H1 (cell line): Measurements from ENCODE around the gene FCRLA. TPM values are rescaled to one million over a fixed set of nuclear protein-coding genes. Genes with fewer than 3 reads are reported as not detected.

ENCODE experiments used
- CHD2 ChIP-seq: IDR thresholded peaks from 2 replicates; pipeline ENCODE4 v1.6.1; 2012; ENCODE audit warnings: low read length, improper control_type of control experiment
- GABPA ChIP-seq: IDR thresholded peaks from 2 replicates; pipeline ENCODE4 v1.6.1; 2011; ENCODE audit warnings: mild to moderate bottlenecking, low read length, moderate library complexity, borderline replicate concordance; ENCODE audit not compliant: insufficient read depth
- JUND ChIP-seq: IDR thresholded peaks from 2 replicates; pipeline ENCODE4 v1.6.1; 2011; ENCODE audit warnings: mild to moderate bottlenecking, improper control_type of control experiment, low read length
- SAP30 ChIP-seq: fragments of 300-600 bp; sonication (generic); IDR thresholded peaks from 2 replicates; pipeline ENCODE4 v1.7.1; 2012; ENCODE audit warnings: low read length, moderate library complexity, mild to moderate bottlenecking, inconsistent platforms; ENCODE audit not compliant: insufficient read depth, insufficient replicate concordance
- SUZ12 ChIP-seq: fragments of 200-600 bp; sonication (generic); IDR thresholded peaks from 2 replicates; pipeline ENCODE4 v1.6.1; 2012; ENCODE audit warnings: mild to moderate bottlenecking, inconsistent platforms, low read length, moderate library complexity, mixed read lengths
- polyA plus RNA-seq, 7 experiments: library from polyadenylated mRNA; depleted of rRNA in 3 of 7; stranded (reverse) in 5 of 7; unstranded in 2 of 7; fragments of >200 nt in 5 of 7; fragments of 200-250 nt in 2 of 7; gene quantifications; 1 replicate in 5 of 7; 2 replicates in 1 of 7; 4 replicates in 1 of 7; pipeline versions ENCODE4 v1.2.1 to v1.2.3, GENCODE V29; 2011 to 2013; ENCODE audit warnings: missing spikeins in 2 of 7, mixed read lengths in 2 of 7
- total RNA-seq: library from RNA; stranded (reverse); fragmentation: NEBNext Ultra II Directional; extraction: Animal tissue kit (Norgen Biotek cat#: 25700); gene quantifications from 2 replicates; pipeline ENCODE4 v1.2.1, GENCODE V29; 2021

FCRLA gene
- total and polyA plus RNA-seq, 2 of the 8 experiments (the other 6 are each of a cell fraction or from before 2014, with no cell fraction given) = not detected

GRCh38 chr1:161688946-161689345 lies 18.1 kb upstream of the FCRLA start (continued):
- TF ChIP-seq JUND = no peak
- TF ChIP-seq SAP30 = no peak
- no peak for TF ChIP-seq GABPA
- no peak for TF ChIP-seq SUZ12
- TF ChIP-seq CHD2 = no peak
- TF ChIP-seq, all 59 proteins: peak for 0
